AG04449 (cell line): ENCODE measurements around the gene WDR91.
"Not testable (repeated sequence)": the region's sequence is repeated elsewhere in the genome, so short reads cannot be mapped to it uniquely, and the experiment has no call there.

ENCODE experiments used
- CTCF ChIA-PET: fragments of 350-600 bp; formaldehyde crosslinking; extraction: SDS; loops from one replicate; lab custom pipeline; 2021; ENCODE audit warnings: antibody characterized with exemption; lab: Yijun Ruan, JAX
- POLR2A ChIA-PET: fragments of 400-600, 350-600 bp; formaldehyde crosslinking; extraction: SDS; loops from one replicate; lab custom pipeline; 2020; ENCODE audit warnings: antibody characterized with exemption, inconsistent platforms; lab: Yijun Ruan, JAX
- DNase-seq: peaks from one replicate; pipeline ENCODE4 v3.0.0-alpha.2; 2010; ENCODE audit warnings: low read depth, low spot score
- H3K4me3 ChIP-seq: 2 replicates; pipeline ENCODE4 v1.5.1; 2011; ENCODE audit warnings: low read depth, mild to moderate bottlenecking, control low read depth, low read length
- TF ChIP-seq, protein P1 (sequence below): IDR thresholded peaks from one replicate; pipeline ENCODE4 v1.5.1; 2011; ENCODE audit warnings: mild to moderate bottlenecking, moderate library complexity, low read length, control low read depth, inconsistent platforms; ENCODE audit not compliant: insufficient read depth; ENCODE audit errors: missing control alignments

The WDR91 gene

GRCh38 chr7:135180122-135180521, 31.2 kb downstream of the WDR91 start:
- TF ChIP-seq, protein P1, sequence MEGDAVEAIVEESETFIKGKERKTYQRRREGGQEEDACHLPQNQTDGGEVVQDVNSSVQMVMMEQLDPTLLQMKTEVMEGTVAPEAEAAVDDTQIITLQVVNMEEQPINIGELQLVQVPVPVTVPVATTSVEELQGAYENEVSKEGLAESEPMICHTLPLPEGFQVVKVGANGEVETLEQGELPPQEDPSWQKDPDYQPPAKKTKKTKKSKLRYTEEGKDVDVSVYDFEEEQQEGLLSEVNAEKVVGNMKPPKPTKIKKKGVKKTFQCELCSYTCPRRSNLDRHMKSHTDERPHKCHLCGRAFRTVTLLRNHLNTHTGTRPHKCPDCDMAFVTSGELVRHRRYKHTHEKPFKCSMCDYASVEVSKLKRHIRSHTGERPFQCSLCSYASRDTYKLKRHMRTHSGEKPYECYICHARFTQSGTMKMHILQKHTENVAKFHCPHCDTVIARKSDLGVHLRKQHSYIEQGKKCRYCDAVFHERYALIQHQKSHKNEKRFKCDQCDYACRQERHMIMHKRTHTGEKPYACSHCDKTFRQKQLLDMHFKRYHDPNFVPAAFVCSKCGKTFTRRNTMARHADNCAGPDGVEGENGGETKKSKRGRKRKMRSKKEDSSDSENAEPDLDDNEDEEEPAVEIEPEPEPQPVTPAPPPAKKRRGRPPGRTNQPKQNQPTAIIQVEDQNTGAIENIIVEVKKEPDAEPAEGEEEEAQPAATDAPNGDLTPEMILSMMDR, result no peak
- POLR2A ChIA-PET, result interaction anchor here (1.2 kb wide), 1 partner anchor 9 kb away, joined by 3 read pairs; the partner anchor contains the start of gene CYREN

GRCh38 chr7:135179321-135179925, 31.9 kb downstream of the WDR91 start:
- POLR2A ChIA-PET, result no interaction called here
- CTCF ChIA-PET, result interaction anchor here (1.7 to 5.7 kb wide), 2 partner anchors 9 to 11 kb away, joined by 4 to 29 read pairs; partner anchors contain the start of gene CYREN
- H3K4me3 ChIP-seq, result no peak overlapping the region
- TF ChIP-seq, protein P1, result no peak
- DNase-seq, result no peak

More at GRCh38 chr7:135180122-135180521, 31.2 kb downstream of the WDR91 start:
- CTCF ChIA-PET, result interaction anchor here (1.4 to 5.7 kb wide), 2 partner anchors 10 to 11 kb away, joined by 3 to 29 read pairs; partner anchors contain the start of gene CYREN
- H3K4me3 ChIP-seq, result no peak overlapping the region
- DNase-seq, result no peak

GRCh38 chr7:135178364-135178763, 33.0 kb downstream of the WDR91 start:
- H3K4me3 ChIP-seq, result no peak overlapping the region
- TF ChIP-seq, protein P1, result no peak
- ChIA-PET CTCF (interaction anchor here (0.8 to 5.7 kb wide), 3 partner anchors 8 to 33 kb away, joined by 3 to 29 read pairs (median 4); partner anchors contain the start of genes CYREN and WDR91), POLR2A (no interaction called here)
- DNase-seq, result no peak

GRCh38 chr7:135177028-135177696, 34.2 kb downstream of the WDR91 start:
- TF ChIP-seq, protein P1, result no peak
- DNase-seq, result no peak
- ChIA-PET POLR2A (no interaction called here), CTCF (no interaction called here)
- no peak overlapping the region for H3K4me3 ChIP-seq

- H3K4me3 ChIP-seq, result no peak overlapping the region
- CTCF ChIA-PET, result no interaction called here
- POLR2A ChIA-PET, result no interaction called here
- no peak for DNase-seq
- TF ChIP-seq, protein P1, result no peak
Observed at GRCh38 chr7:135175931-135176330, 35.4 kb downstream of the WDR91 start.

DNA sequence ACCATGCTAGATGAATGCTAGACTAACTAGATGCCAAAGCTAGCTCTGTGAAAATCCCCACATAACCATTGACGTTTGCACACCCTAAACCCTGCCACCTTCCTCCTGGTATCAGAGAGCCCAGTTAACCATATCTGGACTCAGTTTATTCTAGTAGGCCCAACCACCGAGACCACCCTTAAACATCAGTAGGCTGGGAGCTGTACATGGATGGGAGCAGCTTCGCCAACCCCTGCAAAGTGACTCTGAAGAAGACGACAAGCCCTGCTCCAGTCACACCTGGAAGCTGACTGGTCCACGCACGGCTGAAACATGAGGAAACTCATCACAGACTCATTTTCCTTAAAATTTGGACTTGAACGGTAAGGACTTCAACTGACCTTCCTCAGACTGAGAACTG, 36.4 kb downstream of the WDR91 start:
- POLR2A ChIA-PET, result no interaction called here
- DNase-seq, result no peak
- TF ChIP-seq, protein P1, result no peak
- CTCF ChIA-PET, result interaction anchor here (0.6 kb wide), 1 partner anchor 25 kb away, joined by 3 read pairs; no protein-coding TSS in a partner anchor
- H3K4me3 ChIP-seq, result no peak overlapping the region

- H3K4me3 ChIP-seq, POLR2A ChIA-PET, DNase-seq: not testable (repeated sequence)
- CTCF ChIA-PET, result interaction anchor here (0.6 kb wide), 1 partner anchor 24 kb away, joined by 3 read pairs; no protein-coding TSS in a partner anchor
Observed at GRCh38 chr7:135173916-135174315, 37.4 kb downstream of the WDR91 start.

DNA sequence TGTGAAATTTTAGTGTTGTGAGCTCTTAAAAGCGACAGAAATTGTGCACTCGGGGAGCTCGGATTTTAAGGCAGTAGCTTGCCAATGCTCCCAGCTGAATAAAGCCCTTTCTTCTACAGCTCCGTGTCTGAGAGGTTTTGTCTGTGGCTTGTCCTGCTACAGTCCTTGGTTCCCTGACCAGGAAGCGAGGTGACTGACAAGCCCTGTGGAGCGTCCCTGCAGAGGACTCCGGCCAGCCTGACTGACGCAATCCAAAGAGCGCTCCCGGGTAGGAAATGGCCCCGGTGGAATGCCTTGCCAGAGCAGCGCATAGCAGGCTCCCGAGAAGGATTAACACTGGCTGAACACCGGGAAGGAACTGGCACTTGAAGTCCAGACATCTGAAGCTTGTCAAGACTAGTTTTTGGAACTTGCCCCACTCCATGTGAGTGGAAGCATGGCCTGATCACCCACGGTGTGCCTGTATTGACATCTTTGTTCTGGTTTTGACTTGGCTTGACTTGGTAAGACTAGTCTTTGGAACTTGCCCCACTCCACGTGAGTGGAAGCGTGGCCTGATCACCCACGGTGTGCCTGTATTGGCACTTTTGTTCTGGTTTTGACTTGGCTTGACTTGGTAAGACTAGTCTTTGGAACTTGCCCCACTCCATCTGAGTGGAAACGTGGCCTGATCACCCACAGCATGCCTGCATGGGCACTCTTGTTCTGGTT, 39.6 kb downstream of the WDR91 start:
- ChIA-PET CTCF (interaction anchor here (1.1 to 3.3 kb wide), 14 partner anchors 9 to 542 kb away, joined by 3 to 29 read pairs (median 6); partner anchors contain the start of genes AGBL3 and WDR91), POLR2A (interaction anchor here (1.1 to 1.2 kb wide), 2 partner anchors 9 to 185 kb away, joined by 3 read pairs; partner anchors contain the start of gene AGBL3)
- H3K4me3 ChIP-seq, DNase-seq: not testable (repeated sequence)
